ENCODE measurements around the gene CSF2RB. TPM values are rescaled to one million over a fixed set of nuclear protein-coding genes. Genes with fewer than 3 reads are reported as not detected.

Gene CSF2RB
- total and polyA plus RNA-seq, 8 donors = 2.5 to 47.5 (median 3.6) TPM

- H3K4me3 ChIP-seq = peak overlapping the region; percentile 23 to 37
- ATAC-seq (peak; percentile 86), DNase-seq (peak; percentile 4 to 90 (median 50))
- no peaks in the 10 kb centered on the region for H3K27me3 ChIP-seq
- peaks cover 5 to 26% of the 10 kb centered on the region in 2 donors for H3K4me1 ChIP-seq
- intact Hi-C loops (cut with DNase I) = loop anchor here in 1 of 2 donors (5.0 kb wide), 2 partner anchors 120 to 195 kb away; no protein-coding TSS in a partner anchor
- H3K9me3 ChIP-seq = no peaks in the 10 kb centered on the region
- peak in 1 of 2 donors; percentile 18 for TF ChIP-seq CTCF (IDR thresholded peaks at IDR 0.05)
- H3K27ac ChIP-seq = peak overlapping the region in 1 of 2 donors; percentile 82
- no peaks in the 10 kb centered on the region for H3K36me3 ChIP-seq
Measured at GRCh38 chr22:36977401-36977861, 64.0 kb downstream of the CSF2RB start.

GRCh38 chr22:36977947-36978660 is 64.7 kb downstream of the CSF2RB start:
- ATAC-seq = peak; percentile 100

GRCh38 chr22:36979016-36979910 is 65.8 kb downstream of the CSF2RB start:
- ATAC-seq = no peak
- Histone ChIP-seq H3K27me3 (no peaks in the 10 kb centered on the region), H3K4me1 (peaks cover 5 to 26% of the 10 kb centered on the region in 2 donors), H3K9me3 (no peaks in the 10 kb centered on the region), H3K4me3 (no peak overlapping the region), H3K36me3 (no peaks in the 10 kb centered on the region), H3K27ac (no peak overlapping the region)
- no peak for TF ChIP-seq CTCF (IDR thresholded peaks at IDR 0.05)
- no peak for DNase-seq
- intact Hi-C loops (cut with DNase I) = loop anchor here in 1 of 2 donors (5.0 kb wide), 2 partner anchors 122 to 197 kb away; no protein-coding TSS in a partner anchor

More at GRCh38 chr22:36977947-36978660, 64.7 kb downstream of the CSF2RB start:
- DNase-seq = peak; percentile 83 to 97 (median 93)
- Histone ChIP-seq H3K27ac (peak overlapping the region in 1 of 2 donors; percentile 82), H3K4me1 (peaks cover 5 to 26% of the 10 kb centered on the region in 2 donors), H3K27me3 (no peaks in the 10 kb centered on the region), H3K9me3 (no peaks in the 10 kb centered on the region), H3K36me3 (no peaks in the 10 kb centered on the region), H3K4me3 (peak overlapping the region; percentile 23 to 37)
- peak; percentile 91 to 96 for TF ChIP-seq CTCF (IDR thresholded peaks at IDR 0.05)
- intact Hi-C loops (cut with DNase I) = loop anchor here in 1 of 2 donors (5.0 kb wide), 2 partner anchors 121 to 196 kb away; no protein-coding TSS in a partner anchor

- H3K9me3 ChIP-seq = peaks cover 0 to 9% of the 10 kb centered on the region in 2 donors
- no peak for ATAC-seq
- no peaks in the 10 kb centered on the region for H3K36me3 ChIP-seq
- H3K4me3 ChIP-seq = no peak overlapping the region
- DNase-seq = no peak
- intact Hi-C loops (cut with DNase I) = no loop called here
- no peaks in the 10 kb centered on the region for H3K27me3 ChIP-seq
- H3K27ac ChIP-seq = no peak overlapping the region
- peaks cover 5 to 18% of the 10 kb centered on the region in 2 donors for H3K4me1 ChIP-seq
- TF ChIP-seq CTCF (IDR thresholded peaks at IDR 0.05) = no peak
Measured at GRCh38 chr22:36981247-36981775, 67.9 kb downstream of the CSF2RB start.

Data from left lung (tissue), 10 donors.